AG10803 (cell line): Measurements from ENCODE around the gene VSTM2L.

ENCODE experiments used
- DNase-seq: peaks from one replicate; pipeline ENCODE4 v3.0.0; 2010; ENCODE audit warnings: low read depth
- H3K4me3 ChIP-seq: 2 replicates; pipeline ENCODE4 v1.5.1; 2011; ENCODE audit warnings: mild to moderate bottlenecking, low read length, control low read depth
- CTCF ChIP-seq: conservative IDR thresholded peaks from 2 replicates; pipeline ENCODE4 v1.5.1; 2011; ENCODE audit warnings: mild to moderate bottlenecking, low read length, control low read depth, inconsistent platforms

The VSTM2L gene

GRCh38 chr20:37980383-37980782 is 77.5 kb downstream of the VSTM2L start:
- no peak overlapping the region for H3K4me3 ChIP-seq
- DNase-seq = no peak
- no peak for TF ChIP-seq CTCF

- TF ChIP-seq CTCF = no peak
Measured at GRCh38 chr20:37980876-37981275, 77.9 kb downstream of the VSTM2L start.

GRCh38 chr20:37981568-37981967 is 78.6 kb downstream of the VSTM2L start:
- H3K4me3 ChIP-seq = no peak overlapping the region
- no peak for DNase-seq
- TF ChIP-seq CTCF = no peak

More at GRCh38 chr20:37980876-37981275, 77.9 kb downstream of the VSTM2L start:
- no peak for DNase-seq
- H3K4me3 ChIP-seq = no peak overlapping the region

- DNase-seq = no peak
- no peak for TF ChIP-seq CTCF
Measured at GRCh38 chr20:37983286-37983685, 80.4 kb downstream of the VSTM2L start.

GRCh38 chr20:37984018-37984785 is 81.3 kb downstream of the VSTM2L start:
- DNase-seq = no peak
- TF ChIP-seq CTCF = no peak
- no peak overlapping the region for H3K4me3 ChIP-seq

More at GRCh38 chr20:37983286-37983685, 80.4 kb downstream of the VSTM2L start:
- H3K4me3 ChIP-seq = no peak overlapping the region

- H3K4me3 ChIP-seq = no peak overlapping the region
- DNase-seq = no peak
- TF ChIP-seq CTCF = no peak
Measured at GRCh38 chr20:37986044-37986858, 83.3 kb downstream of the VSTM2L start.
